GM12878 (cell line): ENCODE results near the gene TMEM255A. TPM values are rescaled to one million over a fixed set of nuclear protein-coding genes. Genes with fewer than 3 reads are reported as not detected.

Experiments
- BACH1 ChIP-seq: fragments of 450-650 bp; IDR thresholded peaks from 2 replicates; pipeline ENCODE4 v1.6.1; 2017; ENCODE audit warnings: mild to moderate bottlenecking, borderline replicate concordance
- BCL3 ChIP-seq: IDR thresholded peaks from 2 replicates; pipeline ENCODE4 v1.6.1; 2011; ENCODE audit warnings: borderline replicate concordance, low read depth, mild to moderate bottlenecking, moderate library complexity, low read length; ENCODE audit not compliant: insufficient read depth, poor library complexity, severe bottlenecking
- CEBPB ChIP-seq, 2 experiments: fragments of 150-350 bp in 1 of 2; IDR thresholded peaks; 2 replicates each; pipeline ENCODE4 v1.6.1; 2012 to 2014; ENCODE audit warnings: low read depth in 2 of 2, low read length in 2 of 2, borderline replicate concordance in 1 of 2, inconsistent platforms in 1 of 2
- ESRRA ChIP-seq: IDR thresholded peaks from 2 replicates; pipeline ENCODE4 v1.6.1; 2012; ENCODE audit warnings: mild to moderate bottlenecking, low read length, improper control_type of control experiment
- ETV6 ChIP-seq, 2 experiments: fragments of 450-650 bp in 1 of 2; IDR thresholded peaks in 1 of 2; conservative IDR thresholded peaks in 1 of 2; 2 replicates each; pipeline ENCODE4 v1.6.1; 2014; ENCODE audit warnings: antibody characterized with exemption in 1 of 2, borderline replicate concordance in 1 of 2, low read depth in 1 of 2, mild to moderate bottlenecking in 1 of 2, moderate library complexity in 1 of 2
- EZH2 ChIP-seq: IDR thresholded peaks from 2 replicates; pipeline ENCODE4 v1.6.1; 2012; ENCODE audit warnings: low read depth, mild to moderate bottlenecking, control low read depth, inconsistent platforms, low read length, borderline replicate concordance; ENCODE audit not compliant: control insufficient read depth
- GABPA ChIP-seq: IDR thresholded peaks from 2 replicates; pipeline ENCODE4 v1.6.1; 2014; ENCODE audit warnings: antibody characterized with exemption, low read depth, mild to moderate bottlenecking, inconsistent platforms
- HCFC1 ChIP-seq: fragments of 150-350 bp; IDR thresholded peaks from 2 replicates; pipeline ENCODE4 v1.6.1; 2014; ENCODE audit warnings: low read length
- IKZF1 ChIP-seq: fragments of 450-650 bp; conservative IDR thresholded peaks from 2 replicates; pipeline ENCODE4 v1.6.1; 2017; ENCODE audit warnings: antibody characterized with exemption, mild to moderate bottlenecking
- NR2C2 ChIP-seq: IDR thresholded peaks from 2 replicates; pipeline ENCODE4 v1.6.1; 2011; ENCODE audit warnings: borderline replicate concordance, low read depth; ENCODE audit not compliant: control insufficient read depth, insufficient read length
- PAX8 ChIP-seq: fragments of 450-650 bp; IDR thresholded peaks from 2 replicates; pipeline ENCODE4 v1.6.1; 2017; ENCODE audit warnings: mild to moderate bottlenecking, moderate library complexity
- PBX3 ChIP-seq: IDR thresholded peaks from 2 replicates; pipeline ENCODE4 v1.6.1; 2011; ENCODE audit warnings: mild to moderate bottlenecking, low read depth, low read length, moderate library complexity; ENCODE audit not compliant: insufficient replicate concordance
- PML ChIP-seq: IDR thresholded peaks from 2 replicates; pipeline ENCODE4 v1.6.1; 2012; ENCODE audit warnings: low read length, inconsistent platforms
- POLR2AphosphoS5 ChIP-seq: IDR thresholded peaks from 2 replicates; pipeline ENCODE4 v1.6.1; 2011; ENCODE audit warnings: mild to moderate bottlenecking, low read length, inconsistent platforms
- SIX5 ChIP-seq: IDR thresholded peaks from 2 replicates; pipeline ENCODE4 v1.6.1; 2011; ENCODE audit warnings: mild to moderate bottlenecking, low read depth, low read length, moderate library complexity; ENCODE audit not compliant: severe bottlenecking
- SUZ12 ChIP-seq: fragments of 200-600 bp; sonication (generic); IDR thresholded peaks from one replicate; pipeline ENCODE4 v1.6.1; 2018; ENCODE audit warnings: antibody characterized with exemption, mild to moderate bottlenecking; ENCODE audit not compliant: unreplicated experiment
- polyA plus RNA-seq, 11 experiments: library from polyadenylated mRNA; depleted of rRNA in 4 of 11; unstranded in 6 of 11; stranded (reverse) in 5 of 11; fragments of >200 nt; fragmentation: Nextera tagmentation in 4 of 11; fragmentation: Illumina TruSeq in 1 of 11; extraction: Ambion mirVana in 4 of 11; extraction: Trizol in 1 of 11; gene quantifications; 1 replicate in 1 of 11; 2 replicates in 10 of 11; pipeline versions ENCODE4 v1.2.1 to v1.2.3, GENCODE V29; 2011 to 2016; ENCODE audit warnings: inconsistent platforms in 2 of 11, missing spikeins in 2 of 11, low read depth in 1 of 11
- total RNA-seq, 4 experiments: library from RNA; depleted of rRNA in 3 of 4; stranded (reverse); fragments of >200 nt in 3 of 4; fragmentation: Illumina TruSeq in 1 of 4; extraction: Trizol in 1 of 4; gene quantifications; 2 replicates each; pipeline versions ENCODE4 v1.2.1 to v1.2.3, GENCODE V29; 2013 to 2021
- TF ChIP-seq, protein P1 (sequence below): fragments of 450-650 bp; IDR thresholded peaks from 2 replicates; pipeline ENCODE4 v1.6.1; 2014; ENCODE audit warnings: mild to moderate bottlenecking
- TF ChIP-seq, protein P2 (sequence below): fragments of 150-350 bp; IDR thresholded peaks from 2 replicates; pipeline ENCODE4 v1.6.1; 2014; ENCODE audit warnings: mild to moderate bottlenecking, low read depth, low read length
- TF ChIP-seq, protein P3 (sequence below): fragments of 450-650 bp; IDR thresholded peaks from 2 replicates; pipeline ENCODE4 v1.6.1; 2016; ENCODE audit warnings: mild to moderate bottlenecking, moderate library complexity, borderline replicate concordance

The TMEM255A gene
- total and polyA plus RNA-seq, 10 of the 15 experiments (the other 5 are each of a cell fraction or from before 2014, with no cell fraction given) = 0.90 to 5.4 (median 1.3) TPM

- no peak for TF ChIP-seq CEBPB (IDR thresholded peaks at IDR 0.05; ENCODE audit: borderline replicate concordance in 1 of 2, low read depth in 2 of 2, low read length in 2 of 2)
- no peak for TF ChIP-seq EZH2
- TF ChIP-seq, protein P1, sequence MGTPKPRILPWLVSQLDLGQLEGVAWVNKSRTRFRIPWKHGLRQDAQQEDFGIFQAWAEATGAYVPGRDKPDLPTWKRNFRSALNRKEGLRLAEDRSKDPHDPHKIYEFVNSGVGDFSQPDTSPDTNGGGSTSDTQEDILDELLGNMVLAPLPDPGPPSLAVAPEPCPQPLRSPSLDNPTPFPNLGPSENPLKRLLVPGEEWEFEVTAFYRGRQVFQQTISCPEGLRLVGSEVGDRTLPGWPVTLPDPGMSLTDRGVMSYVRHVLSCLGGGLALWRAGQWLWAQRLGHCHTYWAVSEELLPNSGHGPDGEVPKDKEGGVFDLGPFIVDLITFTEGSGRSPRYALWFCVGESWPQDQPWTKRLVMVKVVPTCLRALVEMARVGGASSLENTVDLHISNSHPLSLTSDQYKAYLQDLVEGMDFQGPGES = no peak
- TF ChIP-seq, protein P2, sequence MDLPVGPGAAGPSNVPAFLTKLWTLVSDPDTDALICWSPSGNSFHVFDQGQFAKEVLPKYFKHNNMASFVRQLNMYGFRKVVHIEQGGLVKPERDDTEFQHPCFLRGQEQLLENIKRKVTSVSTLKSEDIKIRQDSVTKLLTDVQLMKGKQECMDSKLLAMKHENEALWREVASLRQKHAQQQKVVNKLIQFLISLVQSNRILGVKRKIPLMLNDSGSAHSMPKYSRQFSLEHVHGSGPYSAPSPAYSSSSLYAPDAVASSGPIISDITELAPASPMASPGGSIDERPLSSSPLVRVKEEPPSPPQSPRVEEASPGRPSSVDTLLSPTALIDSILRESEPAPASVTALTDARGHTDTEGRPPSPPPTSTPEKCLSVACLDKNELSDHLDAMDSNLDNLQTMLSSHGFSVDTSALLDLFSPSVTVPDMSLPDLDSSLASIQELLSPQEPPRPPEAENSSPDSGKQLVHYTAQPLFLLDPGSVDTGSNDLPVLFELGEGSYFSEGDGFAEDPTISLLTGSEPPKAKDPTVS = no peak
- peak; percentile 70 for TF ChIP-seq IKZF1
- TF ChIP-seq ESRRA = 0 out of 2 replicates have a peak, but pooled peaks have one; percentile 56
- peak; percentile 63 for TF ChIP-seq HCFC1
- no peak for TF ChIP-seq PML
- TF ChIP-seq BCL3 = no peak
- no peak for TF ChIP-seq NR2C2
- TF ChIP-seq, protein P3, sequence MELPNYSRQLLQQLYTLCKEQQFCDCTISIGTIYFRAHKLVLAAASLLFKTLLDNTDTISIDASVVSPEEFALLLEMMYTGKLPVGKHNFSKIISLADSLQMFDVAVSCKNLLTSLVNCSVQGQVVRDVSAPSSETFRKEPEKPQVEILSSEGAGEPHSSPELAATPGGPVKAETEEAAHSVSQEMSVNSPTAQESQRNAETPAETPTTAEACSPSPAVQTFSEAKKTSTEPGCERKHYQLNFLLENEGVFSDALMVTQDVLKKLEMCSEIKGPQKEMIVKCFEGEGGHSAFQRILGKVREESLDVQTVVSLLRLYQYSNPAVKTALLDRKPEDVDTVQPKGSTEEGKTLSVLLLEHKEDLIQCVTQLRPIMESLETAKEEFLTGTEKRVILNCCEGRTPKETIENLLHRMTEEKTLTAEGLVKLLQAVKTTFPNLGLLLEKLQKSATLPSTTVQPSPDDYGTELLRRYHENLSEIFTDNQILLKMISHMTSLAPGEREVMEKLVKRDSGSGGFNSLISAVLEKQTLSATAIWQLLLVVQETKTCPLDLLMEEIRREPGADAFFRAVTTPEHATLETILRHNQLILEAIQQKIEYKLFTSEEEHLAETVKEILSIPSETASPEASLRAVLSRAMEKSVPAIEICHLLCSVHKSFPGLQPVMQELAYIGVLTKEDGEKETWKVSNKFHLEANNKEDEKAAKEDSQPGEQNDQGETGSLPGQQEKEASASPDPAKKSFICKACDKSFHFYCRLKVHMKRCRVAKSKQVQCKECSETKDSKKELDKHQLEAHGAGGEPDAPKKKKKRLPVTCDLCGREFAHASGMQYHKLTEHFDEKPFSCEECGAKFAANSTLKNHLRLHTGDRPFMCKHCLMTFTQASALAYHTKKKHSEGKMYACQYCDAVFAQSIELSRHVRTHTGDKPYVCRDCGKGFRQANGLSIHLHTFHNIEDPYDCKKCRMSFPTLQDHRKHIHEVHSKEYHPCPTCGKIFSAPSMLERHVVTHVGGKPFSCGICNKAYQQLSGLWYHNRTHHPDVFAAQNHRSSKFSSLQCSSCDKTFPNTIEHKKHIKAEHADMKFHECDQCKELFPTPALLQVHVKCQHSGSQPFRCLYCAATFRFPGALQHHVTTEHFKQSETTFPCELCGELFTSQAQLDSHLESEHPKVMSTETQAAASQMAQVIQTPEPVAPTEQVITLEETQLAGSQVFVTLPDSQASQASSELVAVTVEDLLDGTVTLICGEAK = peak; percentile 90
- peak; percentile 61 for TF ChIP-seq SIX5
- TF ChIP-seq PBX3 = no peak
- no peak for TF ChIP-seq PAX8
- TF ChIP-seq SUZ12 = no peak
- no peak for TF ChIP-seq BACH1
- peak; percentile 47; the same call in 1 of the 2 replicates for TF ChIP-seq POLR2AphosphoS5
- no peak for TF ChIP-seq ETV6 (conservative IDR thresholded peaks at IDR 0.05 in 1 of 2, IDR thresholded peaks at IDR 0.05 in 1 of 2; ENCODE audit: borderline replicate concordance in 1 of 2, low read depth in 1 of 2)
- peak; percentile 89 for TF ChIP-seq GABPA
Observed at GRCh38 chrX:120244735-120245498, 66.3 kb downstream of the TMEM255A start (continued).
